ENCODE measurements around the gene TCAP. TPM values are rescaled to one million over a fixed set of nuclear protein-coding genes. Genes with fewer than 3 reads are reported as not detected.
"Not testable (repeated sequence)": the region's sequence is repeated elsewhere in the genome, so short reads cannot be mapped to it uniquely, and the experiment has no call there.

TCAP gene
- total RNA-seq, 1 donor from 2014 or later = 0.98 TPM

DNA sequence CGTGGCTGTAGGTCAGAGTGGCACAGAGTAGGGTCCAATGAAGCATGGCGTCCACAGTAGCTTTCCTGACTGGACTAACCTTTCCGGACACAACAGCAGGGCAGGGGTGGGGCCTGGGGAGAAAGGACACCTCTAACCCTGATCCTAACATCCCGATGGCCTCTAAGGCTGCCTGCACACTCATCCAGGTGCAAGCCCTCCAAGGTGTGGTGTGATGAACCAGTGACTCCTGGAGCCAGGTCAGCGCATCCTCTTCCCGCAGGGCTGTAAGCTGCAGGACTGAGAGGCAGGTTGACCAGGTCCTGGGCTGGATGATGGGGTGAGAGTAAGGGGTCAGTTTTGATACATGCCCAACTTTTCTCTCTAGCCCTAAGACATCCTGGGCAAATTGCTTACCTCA, 31.6 kb downstream of the TCAP start:
- Mint-ChIP-seq H3K9me3 (ENCODE audit: unreplicated experiment) (no peaks in the 10 kb centered on the region), H3K4me3 (ENCODE audit: unreplicated experiment) (no peak overlapping the region), H3K27me3 (ENCODE audit: low read depth, unreplicated experiment) (no peaks in the 10 kb centered on the region), H3K36me3 (ENCODE audit: low read depth, unreplicated experiment) (no peaks in the 10 kb centered on the region), H3K27ac (ENCODE audit: unreplicated experiment) (no peak overlapping the region), H3K4me1 (ENCODE audit: low read depth, unreplicated experiment) (peaks cover 15% of the 10 kb centered on the region)
- DNase-seq (ENCODE audit: low read depth) (no peak), FAIRE-seq (no peak)
- Histone ChIP-seq H3K27me3 (ENCODE audit: insufficient read depth, low read length) (no peaks in the 10 kb centered on the region), H3K79me2 (ENCODE audit: insufficient read depth, low read length) (peaks cover 19% of the 10 kb centered on the region), H3K4me3 (ENCODE audit: insufficient read depth, low read depth, low read length) (no peak overlapping the region), H3K4me1 (ENCODE audit: insufficient read depth, low read length) (peaks cover 10% of the 10 kb centered on the region), H3K4me2 (ENCODE audit: low read length) (no peak overlapping the region), H3K9me3 (ENCODE audit: insufficient read depth, low read depth, low read length) (no peaks in the 10 kb centered on the region), H4K20me1 (ENCODE audit: insufficient read depth, low read length) (peaks cover 12% of the 10 kb centered on the region), H3K36me3 (ENCODE audit: insufficient read depth, low read length) (no peaks in the 10 kb centered on the region), H3K9ac (ENCODE audit: low read length) (no peak overlapping the region), H3K27ac (ENCODE audit: low read depth, low read length) (no peak overlapping the region), H2AFZ (ENCODE audit: low read depth, low read length) (no peak overlapping the region)
- TF ChIP-seq EZH2 (IDR thresholded peaks at IDR 0.05; ENCODE audit: insufficient read depth, low read length) = no peak
- TF ChIP-seq, protein P1, sequence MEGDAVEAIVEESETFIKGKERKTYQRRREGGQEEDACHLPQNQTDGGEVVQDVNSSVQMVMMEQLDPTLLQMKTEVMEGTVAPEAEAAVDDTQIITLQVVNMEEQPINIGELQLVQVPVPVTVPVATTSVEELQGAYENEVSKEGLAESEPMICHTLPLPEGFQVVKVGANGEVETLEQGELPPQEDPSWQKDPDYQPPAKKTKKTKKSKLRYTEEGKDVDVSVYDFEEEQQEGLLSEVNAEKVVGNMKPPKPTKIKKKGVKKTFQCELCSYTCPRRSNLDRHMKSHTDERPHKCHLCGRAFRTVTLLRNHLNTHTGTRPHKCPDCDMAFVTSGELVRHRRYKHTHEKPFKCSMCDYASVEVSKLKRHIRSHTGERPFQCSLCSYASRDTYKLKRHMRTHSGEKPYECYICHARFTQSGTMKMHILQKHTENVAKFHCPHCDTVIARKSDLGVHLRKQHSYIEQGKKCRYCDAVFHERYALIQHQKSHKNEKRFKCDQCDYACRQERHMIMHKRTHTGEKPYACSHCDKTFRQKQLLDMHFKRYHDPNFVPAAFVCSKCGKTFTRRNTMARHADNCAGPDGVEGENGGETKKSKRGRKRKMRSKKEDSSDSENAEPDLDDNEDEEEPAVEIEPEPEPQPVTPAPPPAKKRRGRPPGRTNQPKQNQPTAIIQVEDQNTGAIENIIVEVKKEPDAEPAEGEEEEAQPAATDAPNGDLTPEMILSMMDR (IDR thresholded peaks at IDR 0.05; ENCODE audit: insufficient read depth, low read depth, low read length) = no peak

- Mint-ChIP-seq H3K27me3 (ENCODE audit: low read depth, unreplicated experiment) (no peaks in the 10 kb centered on the region), H3K4me1 (ENCODE audit: low read depth, unreplicated experiment) (peaks cover 17% of the 10 kb centered on the region), H3K9me3 (ENCODE audit: unreplicated experiment) (no peaks in the 10 kb centered on the region), H3K36me3 (ENCODE audit: low read depth, unreplicated experiment) (no peaks in the 10 kb centered on the region), H3K4me3 (ENCODE audit: unreplicated experiment) (no peak overlapping the region), H3K27ac (ENCODE audit: unreplicated experiment) (no peak overlapping the region)
- no peak overlapping the region for H3K27ac ChIP-seq (ENCODE audit: low read depth, low read length)
- H3K79me2 ChIP-seq (ENCODE audit: insufficient read depth, low read length) = peaks cover 30% of the 10 kb centered on the region
- H3K36me3 ChIP-seq (ENCODE audit: insufficient read depth, low read length) = peaks cover 3% of the 10 kb centered on the region
- H4K20me1 ChIP-seq (ENCODE audit: insufficient read depth, low read length) = peaks cover 25% of the 10 kb centered on the region
- H3K4me3 ChIP-seq (ENCODE audit: insufficient read depth, low read depth, low read length) = no peak overlapping the region
- no peak overlapping the region for H3K4me2 ChIP-seq (ENCODE audit: low read length)
- DNase-seq (ENCODE audit: low read depth) (no peak), FAIRE-seq (no peak)
- H3K4me1 ChIP-seq (ENCODE audit: insufficient read depth, low read length) = peaks cover 11% of the 10 kb centered on the region
- TF ChIP-seq, protein P1 (IDR thresholded peaks at IDR 0.05; ENCODE audit: insufficient read depth, low read depth, low read length) = no peak
- no peak for TF ChIP-seq EZH2 (IDR thresholded peaks at IDR 0.05; ENCODE audit: insufficient read depth, low read length)
- no peak overlapping the region for H2AFZ ChIP-seq (ENCODE audit: low read depth, low read length)
- H3K9me3 ChIP-seq (ENCODE audit: insufficient read depth, low read depth, low read length) = no peaks in the 10 kb centered on the region
- H3K9ac ChIP-seq (ENCODE audit: low read length) = no peak overlapping the region
- H3K27me3 ChIP-seq (ENCODE audit: insufficient read depth, low read length) = no peaks in the 10 kb centered on the region
Measured at GRCh38 chr17:39697961-39698360, 32.8 kb downstream of the TCAP start.

DNA sequence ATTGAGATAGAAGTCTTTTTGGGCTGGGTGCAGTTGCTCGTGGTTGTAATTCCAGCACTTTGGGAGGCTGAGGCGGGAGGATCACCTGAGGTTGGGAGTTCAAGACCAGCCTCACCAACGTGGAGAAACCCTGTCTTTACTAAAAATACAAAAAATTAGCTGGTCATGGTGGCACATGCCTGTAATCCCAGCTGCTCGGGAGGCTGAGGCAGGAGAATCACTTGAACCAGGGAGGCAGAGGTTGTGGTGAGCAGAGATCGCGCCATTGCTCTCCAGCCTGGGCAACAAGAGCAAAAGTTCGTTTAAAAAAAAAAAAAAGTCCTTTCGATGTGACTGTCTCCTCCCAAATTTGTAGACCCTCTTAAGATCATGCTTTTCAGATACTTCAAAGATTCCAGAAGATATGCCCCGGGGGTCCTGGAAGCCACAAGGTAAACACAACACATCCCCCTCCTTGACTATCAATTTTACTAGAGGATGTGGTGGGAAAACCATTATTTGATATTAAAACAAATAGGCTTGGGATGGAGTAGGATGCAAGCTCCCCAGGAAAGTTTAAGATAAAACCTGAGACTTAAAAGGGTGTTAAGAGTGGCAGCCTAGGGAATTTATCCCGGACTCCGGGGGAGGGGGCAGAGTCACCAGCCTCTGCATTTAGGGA, 34.1 kb downstream of the TCAP start:
- peaks cover 11% of the 10 kb centered on the region for H3K4me1 ChIP-seq (ENCODE audit: insufficient read depth, low read length)
- H3K27me3 Mint-ChIP-seq (ENCODE audit: low read depth, unreplicated experiment); H3K27ac ChIP-seq (ENCODE audit: low read depth, low read length); H3K36me3 Mint-ChIP-seq (ENCODE audit: low read depth, unreplicated experiment); H3K36me3 ChIP-seq (ENCODE audit: insufficient read depth, low read length); H3K27me3 ChIP-seq (ENCODE audit: insufficient read depth, low read length); FAIRE-seq; H3K9me3 ChIP-seq (ENCODE audit: insufficient read depth, low read depth, low read length); H3K9me3 Mint-ChIP-seq (ENCODE audit: unreplicated experiment); DNase-seq (ENCODE audit: low read depth): not testable (repeated sequence)
- Mint-ChIP-seq H3K4me1 (ENCODE audit: low read depth, unreplicated experiment) (peaks cover 20% of the 10 kb centered on the region), H3K27ac (ENCODE audit: unreplicated experiment) (peak overlapping the region; percentile 89), H3K4me3 (ENCODE audit: unreplicated experiment) (peak overlapping the region; percentile 97)
- peak overlapping the region; percentile 70 for H3K4me3 ChIP-seq (ENCODE audit: insufficient read depth, low read depth, low read length)
- peak overlapping the region; percentile 85 for H3K9ac ChIP-seq (ENCODE audit: low read length)
- H4K20me1 ChIP-seq (ENCODE audit: insufficient read depth, low read length) = peaks cover 37% of the 10 kb centered on the region
- peak overlapping the region; percentile 93 for H3K4me2 ChIP-seq (ENCODE audit: low read length)
- H3K79me2 ChIP-seq (ENCODE audit: insufficient read depth, low read length) = peaks cover 43% of the 10 kb centered on the region
- peak overlapping the region; percentile 75 for H2AFZ ChIP-seq (ENCODE audit: low read depth, low read length)

All from astrocyte (in vitro differentiated cells and primary cell).